Measurements from ENCODE around the gene CCDC180.
"Not testable (repeated sequence)": the region's sequence is repeated elsewhere in the genome, so short reads cannot be mapped to it uniquely, and the experiment has no call there.

The CCDC180 gene

DNA sequence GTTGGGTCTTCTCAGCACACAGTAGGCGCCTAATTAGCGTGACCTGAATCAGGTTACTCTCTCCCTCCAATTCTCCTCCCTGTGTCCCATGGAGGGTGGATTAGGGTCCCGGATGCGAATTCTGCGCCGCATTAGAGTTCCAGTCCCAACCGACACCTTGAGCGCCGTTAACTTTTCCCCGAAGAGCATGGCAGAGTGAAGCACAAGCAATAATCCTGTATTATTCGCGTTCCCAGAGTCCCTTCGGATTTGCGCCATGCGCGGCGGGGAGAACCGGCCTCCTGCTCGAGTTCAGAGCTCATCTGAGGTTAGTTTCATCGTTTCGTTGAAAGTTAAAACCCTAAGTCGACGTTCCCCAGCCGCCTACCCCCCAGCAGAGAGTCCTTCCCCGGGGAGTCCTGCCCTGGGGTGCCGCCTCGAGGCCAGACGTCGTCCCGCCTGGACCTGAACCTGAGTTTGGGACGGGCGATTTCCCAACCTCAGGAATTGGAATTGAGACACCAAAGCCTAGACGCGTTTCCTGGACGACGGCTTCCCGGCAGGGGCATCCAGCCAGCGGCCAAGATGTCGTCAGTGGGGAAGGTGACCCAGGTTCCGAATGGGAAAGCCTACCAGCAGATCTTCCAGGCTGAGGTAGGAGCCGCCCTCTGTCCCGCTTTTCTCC, at the start of gene CCDC180:
TSS of gene CCDC180 (plus strand) at position 160 of the 664 bp plus-strand sequence. CDS start at position 565, 405 bp downstream.
- DNase-seq = no peak

DNA sequence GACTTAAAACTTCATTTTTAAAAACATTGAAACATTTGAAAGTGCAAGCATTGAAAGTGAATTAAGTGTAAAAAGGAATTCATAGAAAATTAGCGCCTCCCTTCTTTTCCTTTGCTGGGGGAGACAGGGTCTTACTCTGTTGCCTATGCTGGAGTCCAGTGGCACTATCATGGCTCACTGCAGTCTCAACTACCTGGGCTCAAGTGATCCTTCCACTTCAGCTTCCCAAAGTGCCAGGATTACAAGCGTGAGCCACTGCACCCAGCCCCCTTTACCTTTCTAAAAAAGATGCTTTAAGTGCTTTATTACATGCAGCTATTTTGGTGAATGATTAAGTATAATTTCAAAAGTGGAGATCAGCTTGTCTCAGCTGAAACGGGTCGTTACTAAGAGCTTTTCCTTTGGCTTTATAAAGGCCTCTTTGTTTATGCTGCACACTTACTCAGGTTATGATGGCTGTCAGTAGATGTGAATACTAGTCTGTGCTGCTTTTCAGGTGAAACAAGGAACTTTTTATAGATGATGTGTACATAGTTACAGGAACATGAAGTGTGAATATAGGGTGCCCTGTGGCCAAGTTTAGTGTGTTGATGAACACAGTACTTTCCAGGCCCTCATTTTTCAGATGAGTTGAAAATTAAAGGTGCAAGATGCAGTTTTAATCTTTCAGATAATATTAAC, 47.5 kb upstream of the CCDC180 start:
- not testable (repeated sequence) for DNase-seq

DNA sequence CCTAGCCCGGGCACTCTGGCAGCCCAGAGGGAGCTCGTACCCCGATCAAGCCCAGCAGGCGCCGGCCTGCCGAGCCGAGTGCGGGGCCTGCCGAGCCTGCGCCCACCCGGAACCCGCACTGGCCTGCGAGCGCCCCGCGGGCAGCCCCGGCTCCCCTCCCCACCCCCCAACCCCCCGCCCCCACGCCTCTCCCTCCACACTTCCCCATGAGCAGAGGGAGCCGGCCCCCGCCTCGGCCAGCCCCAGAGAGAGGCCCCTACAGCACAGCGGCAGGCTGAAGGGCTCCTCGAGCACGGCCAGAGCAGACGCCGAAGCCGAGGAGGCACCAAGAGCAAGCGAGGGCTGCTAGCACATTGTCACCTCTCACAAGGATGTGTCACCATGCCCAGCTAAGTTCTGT, 36.2 kb upstream of the CCDC180 start:
- DNase-seq = no peak

DNA sequence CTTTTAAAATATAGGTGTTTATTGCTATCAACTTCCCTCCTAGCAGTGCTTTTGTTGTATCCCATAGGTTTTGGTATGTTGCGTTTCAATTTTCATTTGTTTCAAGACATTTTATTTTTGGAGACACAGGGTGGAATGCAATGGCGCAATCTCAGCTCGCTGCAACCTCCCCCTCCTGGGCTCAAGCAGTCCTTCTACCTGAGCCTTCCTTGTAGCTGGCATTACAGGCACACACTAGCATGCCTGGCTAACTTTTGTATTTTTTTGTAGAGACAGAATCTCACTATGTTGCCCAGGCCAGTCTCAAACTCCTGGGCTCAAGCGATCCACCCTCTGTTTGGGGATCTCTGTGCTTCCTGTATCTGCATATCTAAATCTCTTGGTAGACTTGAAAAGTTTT, 35.4 kb upstream of the CCDC180 start:
- DNase-seq = no peak

DNA sequence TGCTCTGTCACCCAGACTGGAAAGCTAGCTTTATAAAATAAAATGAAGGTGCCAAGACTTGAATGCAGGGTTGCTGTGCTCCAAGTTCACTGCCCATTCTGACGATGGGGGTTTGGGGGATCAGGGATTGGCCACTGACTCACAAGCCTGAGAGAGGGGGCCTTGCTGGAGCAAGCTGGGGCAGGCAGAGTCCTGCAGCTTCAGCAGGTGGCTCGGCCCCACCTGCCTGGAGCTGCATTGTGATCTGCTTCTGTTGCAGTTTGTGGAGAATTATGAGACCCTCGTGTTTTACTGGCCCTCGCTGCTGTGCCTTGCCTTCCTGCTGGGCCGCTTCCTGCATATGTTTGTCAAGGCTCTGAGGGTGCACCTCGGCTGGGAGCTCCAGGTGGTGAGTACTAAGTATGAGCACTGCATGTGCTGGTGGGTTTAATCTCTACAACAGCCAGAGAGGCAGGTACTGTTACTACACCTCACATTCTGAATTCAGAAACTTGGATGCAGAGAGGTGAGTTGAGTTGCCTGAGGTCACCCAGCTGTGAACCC, 31.1 kb upstream of the CCDC180 start:
- no peak for DNase-seq

DNA sequence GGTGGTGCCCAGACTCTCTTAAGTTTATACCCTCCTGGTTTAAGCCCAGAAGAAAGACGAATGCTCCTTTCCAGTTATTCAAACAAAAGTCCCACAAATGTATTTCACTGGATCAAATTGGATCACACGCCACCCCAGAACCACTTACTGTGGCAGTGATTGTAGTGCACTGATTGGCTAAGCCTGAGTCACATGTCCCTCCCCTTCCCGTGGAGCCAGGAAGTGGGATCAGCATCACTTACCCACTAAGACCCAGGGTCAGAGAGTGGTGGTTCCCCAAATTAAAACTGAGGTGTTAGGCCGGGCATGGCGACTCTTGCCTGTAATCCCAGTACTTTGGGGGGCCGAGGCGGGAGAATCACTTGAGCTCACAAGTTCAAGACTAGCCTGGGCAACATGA, 29.5 kb upstream of the CCDC180 start:
- no peak for DNase-seq

DNA sequence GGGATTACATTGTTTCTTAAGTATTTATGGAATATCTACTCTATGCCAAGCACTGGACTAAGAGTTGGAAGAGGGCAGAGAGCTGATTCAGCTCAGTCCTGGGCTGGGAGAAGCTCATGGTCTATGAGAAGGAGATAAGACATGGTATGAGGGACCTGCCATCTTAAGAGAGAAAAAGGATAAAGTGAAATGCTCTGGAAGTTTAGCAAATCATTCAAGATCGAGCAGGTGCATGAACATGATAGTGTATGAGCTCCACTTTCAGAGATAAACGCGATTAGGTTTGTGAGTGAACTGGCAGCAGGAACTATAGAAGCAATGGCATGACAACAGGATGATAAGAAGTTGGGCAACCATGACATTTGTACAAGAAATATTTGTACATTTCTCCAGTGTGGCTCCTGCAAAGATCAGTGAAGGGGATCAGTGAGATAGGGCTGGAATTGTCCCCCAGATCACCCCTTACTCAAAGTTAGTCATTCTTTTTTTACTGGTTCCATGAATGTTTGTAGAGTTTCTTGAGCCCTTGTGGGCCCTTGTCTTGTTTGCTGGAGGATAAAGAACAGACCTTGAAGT, 26.6 kb upstream of the CCDC180 start:
- no peak for DNase-seq

DNA sequence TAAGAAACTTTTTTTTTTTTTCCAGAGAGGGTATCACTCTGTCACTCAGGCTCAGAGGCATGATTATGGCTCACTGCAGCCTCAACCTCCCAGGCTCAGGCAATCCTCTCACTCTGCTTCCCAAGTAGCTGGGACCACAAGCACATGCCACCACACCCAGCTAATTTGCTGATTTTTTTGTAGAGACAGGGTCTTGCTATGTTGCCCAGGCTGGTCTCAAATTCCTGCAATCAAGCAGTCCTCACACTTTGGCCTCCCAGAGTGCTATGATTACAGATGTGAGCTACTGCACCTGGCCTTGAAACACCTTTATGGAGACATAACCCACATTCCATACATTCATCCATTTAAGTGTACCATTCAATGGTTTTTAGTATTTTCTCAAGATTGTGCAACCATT, 23.7 kb upstream of the CCDC180 start:
- DNase-seq = no peak

DNA sequence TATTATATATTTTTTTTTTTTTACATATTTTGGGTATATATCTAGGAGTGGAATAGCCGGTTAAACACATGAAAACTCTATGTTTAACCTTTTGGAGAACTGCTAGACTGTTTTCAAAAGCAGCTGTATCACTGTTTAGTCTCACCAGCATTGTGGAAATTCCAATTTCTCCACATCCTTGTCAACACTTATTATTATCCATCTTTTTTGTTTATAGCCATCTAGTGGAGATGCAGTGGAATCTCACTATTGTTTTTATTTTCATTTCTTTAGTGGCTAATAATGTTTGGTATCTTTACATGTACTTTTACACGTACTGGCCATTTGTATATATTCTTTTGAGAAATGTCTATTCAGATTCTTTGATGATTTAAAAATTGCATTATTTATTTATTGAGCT, 22.7 kb upstream of the CCDC180 start:
- peak; percentile 4 for DNase-seq

DNA sequence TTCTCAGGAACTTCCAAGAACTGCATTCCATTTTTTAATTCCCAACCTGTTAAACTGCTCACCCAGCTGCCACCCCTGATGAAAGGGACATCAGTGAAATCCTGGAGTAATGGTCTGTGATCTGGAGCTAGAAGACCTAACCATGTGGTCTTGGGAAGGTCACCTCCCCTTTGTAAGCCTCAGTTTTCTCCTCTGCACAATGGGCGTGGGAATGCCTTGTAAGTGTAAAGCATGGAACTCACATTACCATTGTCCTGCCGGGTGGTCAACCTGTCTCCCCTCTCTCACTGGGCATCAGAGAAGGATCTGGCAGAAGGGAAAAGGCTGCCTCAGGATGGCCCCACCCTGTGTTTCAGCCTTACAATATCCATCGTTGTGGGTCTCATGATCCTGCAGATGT, 15.3 kb upstream of the CCDC180 start:
- no peak for DNase-seq

DNA sequence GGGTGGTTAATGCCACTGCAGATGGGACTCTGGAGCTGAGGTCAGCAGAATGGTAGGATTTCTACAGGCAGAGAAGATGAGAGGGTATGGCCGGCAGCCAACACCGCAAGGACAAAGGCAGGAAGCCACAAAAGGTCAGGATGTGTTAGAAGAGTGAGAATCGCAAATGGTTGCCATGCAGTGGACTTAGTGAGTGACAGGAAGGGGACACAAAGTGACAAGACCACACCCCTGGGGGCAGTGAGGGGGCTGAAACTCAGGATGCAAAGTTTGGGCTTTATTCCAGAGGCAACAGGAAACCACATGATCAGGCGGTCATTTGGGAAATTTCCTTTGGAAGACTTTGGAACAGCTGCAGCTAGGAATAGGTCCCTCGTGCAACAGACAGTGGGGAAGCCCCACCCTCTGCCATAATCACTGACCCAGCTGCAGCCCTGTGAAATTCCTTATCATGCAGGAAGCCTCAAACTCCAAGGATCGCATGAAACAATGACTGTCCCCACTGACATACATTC, 14.2 kb upstream of the CCDC180 start:
- DNase-seq = no peak

DNA sequence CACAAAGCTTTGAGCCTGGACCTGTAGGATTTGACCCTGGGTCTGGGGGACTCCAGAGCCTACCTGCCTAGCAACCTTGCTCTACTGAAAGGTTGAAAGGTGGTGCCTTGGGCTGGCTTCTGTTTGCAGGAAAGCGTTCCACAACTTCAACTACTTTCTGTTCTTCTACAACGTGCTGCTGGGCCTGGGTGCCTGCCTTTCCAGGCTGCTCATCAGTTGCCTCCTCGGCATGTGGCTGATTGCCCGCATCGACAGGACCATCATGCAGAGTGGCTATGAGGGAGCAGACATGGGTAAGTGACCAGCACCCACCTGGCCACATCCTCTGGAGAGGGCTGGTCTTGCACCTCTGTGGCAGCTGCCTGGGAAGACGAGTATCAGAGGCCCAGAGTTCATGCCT, 13.6 kb upstream of the CCDC180 start:
- no peak for DNase-seq

DNA sequence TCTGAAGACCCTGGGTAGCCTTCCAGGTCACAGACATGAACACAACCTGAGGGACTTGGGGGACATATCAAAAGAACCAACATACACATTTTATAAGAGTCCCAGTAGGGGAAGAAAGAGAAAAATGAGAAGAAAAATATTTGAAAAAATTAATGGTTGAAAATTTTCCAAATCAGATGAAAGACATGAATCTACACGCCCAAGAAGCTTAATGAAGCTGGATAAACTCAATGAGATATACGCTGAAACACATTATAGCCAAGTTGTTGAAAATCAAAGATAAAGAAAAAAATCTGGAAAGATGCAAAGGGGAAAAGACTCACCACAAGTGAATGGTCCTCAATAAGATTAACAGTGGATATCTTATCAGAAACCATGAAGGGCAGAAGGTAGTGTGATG, 9.6 kb upstream of the CCDC180 start:
- DNase-seq = no peak

DNA sequence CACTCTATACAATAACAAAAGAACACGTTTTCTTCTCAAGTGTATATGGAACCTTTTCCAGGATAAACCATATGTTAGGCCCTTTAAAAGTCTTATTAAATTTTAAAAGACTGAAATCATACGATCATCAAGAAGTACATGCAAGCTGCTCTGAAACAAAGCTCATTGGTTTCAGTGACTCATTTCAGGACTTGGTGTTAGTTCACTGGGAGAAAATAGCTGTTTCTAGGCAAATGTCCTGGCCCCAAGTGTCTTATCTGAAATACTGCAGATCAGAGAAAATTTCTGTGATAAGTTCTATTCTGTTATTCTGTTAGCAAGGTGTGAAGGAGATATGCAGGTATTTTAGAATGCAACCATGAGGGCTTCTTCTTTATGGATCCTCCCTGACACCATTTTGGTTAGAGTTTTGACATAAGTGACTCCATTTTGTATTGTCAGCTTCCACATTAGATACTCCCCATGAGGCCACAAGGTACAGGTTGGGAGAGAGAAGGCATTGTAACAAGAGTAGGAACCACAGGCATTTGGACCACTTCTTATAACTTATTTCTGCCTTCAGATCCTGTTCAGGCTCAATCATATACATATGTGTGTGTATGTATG, 7.5 kb upstream of the CCDC180 start:
- no peak for DNase-seq

DNA sequence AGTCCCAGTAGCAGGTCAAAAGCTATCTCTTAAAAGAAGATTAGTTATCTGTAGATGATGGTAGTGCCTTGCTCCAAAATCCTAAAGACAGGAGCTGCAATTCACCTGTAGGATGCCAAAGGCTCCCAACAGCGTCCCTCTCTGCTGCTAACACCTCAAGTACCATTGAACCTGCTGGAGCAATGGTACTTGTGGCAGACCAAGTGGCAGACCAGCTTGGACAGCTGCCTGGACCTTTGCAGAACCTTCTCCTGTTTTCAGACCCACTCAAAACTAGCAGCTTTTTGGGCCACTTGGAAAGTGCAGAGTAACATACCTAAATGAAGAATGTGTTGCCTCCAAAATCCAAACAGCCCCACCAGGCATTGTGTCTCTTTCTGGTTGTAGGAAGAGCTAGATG, 6.9 kb upstream of the CCDC180 start:
- no peak for DNase-seq

DNA sequence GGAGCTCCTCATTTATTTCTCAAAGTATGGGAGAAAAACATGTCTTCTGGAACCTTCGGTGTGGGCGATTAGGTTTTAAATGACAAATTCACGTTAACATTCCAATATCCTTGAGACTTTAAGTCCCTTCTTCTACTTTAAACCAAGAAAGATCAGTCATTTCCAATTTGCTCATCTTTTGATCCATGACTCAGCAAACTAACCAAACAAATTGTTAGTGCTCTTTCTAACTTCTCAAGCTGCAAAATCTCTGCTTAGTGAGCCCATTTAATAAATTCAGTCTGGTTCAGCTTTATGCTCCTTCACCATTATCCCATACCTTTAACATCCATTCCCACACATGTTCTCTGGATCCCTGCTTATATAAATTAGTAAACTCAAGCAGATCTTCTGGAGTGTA, 5.5 kb upstream of the CCDC180 start:
- no peak for DNase-seq

DNA sequence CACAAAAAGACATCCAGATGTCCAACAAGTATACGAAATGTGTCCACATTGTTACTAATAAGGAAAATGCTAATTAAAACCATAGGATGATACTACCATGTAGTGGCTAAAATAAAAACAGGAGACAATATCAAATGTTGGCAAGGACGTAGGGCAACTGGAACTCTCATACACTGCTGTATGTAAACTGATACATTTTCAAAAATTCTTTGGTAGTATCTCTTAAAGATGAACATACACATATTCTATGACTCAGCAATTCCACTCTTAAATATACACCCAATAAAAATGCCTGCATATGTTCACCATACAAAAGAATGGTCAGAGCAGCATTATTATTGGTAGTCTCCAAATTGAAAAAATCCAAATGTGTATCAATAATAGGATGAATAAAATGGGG, 2.9 kb upstream of the CCDC180 start:
- DNase-seq = no peak

DNA sequence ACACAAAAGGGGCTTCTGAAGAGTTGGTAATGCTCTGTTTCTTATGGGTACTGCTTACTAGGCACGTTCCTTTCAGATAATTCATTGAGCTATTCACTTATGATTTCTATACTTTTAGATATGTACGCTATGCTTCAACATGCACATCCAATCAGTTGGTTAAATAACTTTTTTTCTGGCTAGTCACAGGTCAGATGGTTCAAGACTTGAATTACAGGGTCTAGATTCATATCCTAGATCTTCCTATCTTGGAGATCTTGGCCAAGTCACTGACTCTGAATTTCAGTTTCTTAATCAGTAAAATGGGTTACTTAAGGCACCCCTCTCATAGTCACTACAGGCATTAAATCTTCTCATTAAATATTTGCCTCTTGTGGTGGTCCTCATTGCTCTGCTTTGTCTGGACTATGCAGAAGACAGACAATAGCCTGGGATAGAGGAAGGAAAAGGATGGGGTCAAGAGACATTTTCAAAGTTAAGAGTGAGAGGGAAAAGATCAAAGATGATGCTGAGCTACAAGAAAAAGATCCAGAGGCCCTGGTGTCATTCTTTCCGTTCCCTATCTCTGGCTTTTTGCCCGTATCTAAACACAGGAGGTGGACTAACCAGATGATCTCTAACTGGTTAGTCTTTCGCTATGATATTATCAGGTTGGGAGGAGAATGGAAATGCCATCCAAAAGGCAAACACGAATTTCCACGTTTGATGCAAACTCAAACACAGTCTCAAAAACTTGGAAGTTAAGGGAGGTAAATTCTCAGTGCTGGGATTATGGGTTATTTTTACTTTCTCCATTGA, 1.8 kb upstream of the CCDC180 start:
- no peak for DNase-seq

DNA sequence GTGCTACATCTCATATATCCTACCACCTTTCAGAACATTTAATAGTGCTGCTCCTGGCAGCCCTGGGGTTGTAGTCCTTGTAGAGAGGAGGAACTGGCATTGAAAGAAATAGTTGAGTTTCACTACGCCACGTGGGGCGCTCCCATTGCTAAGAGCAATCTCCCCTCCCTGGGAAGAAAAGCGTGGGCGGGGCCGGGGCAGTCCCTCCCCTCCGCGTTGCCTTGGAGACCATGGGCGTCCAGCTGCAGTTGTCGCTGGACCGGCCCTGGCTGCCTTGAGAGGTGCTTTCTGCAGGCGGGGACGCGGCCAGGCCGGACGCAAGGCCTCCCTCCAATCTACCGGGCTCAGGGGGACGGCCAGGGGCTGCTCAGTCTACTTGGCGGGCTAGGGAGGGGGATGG, 368 bp upstream of the CCDC180 start:
- DNase-seq = peak; percentile 67

DNA sequence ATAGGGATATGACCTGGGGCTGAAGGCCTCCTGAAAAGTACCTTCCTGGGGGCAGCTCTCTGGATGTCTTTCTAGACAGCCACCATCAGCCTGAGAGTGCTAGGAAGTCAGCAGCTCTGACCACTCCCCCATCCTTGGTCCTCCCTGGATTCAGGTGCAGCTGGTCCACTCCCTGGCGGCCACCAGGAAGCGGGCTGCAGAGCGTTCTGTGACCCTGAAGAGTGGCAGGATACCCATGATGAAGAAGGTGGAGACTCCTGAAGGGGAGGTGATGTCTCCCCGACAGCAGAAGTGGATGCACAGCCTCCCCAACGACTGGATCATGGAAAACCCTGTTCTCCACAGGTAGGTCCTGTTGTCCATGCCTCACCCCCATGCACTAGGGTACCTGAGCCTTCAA, 1.8 kb downstream of the CCDC180 start:
- DNase-seq = no peak

DNA sequence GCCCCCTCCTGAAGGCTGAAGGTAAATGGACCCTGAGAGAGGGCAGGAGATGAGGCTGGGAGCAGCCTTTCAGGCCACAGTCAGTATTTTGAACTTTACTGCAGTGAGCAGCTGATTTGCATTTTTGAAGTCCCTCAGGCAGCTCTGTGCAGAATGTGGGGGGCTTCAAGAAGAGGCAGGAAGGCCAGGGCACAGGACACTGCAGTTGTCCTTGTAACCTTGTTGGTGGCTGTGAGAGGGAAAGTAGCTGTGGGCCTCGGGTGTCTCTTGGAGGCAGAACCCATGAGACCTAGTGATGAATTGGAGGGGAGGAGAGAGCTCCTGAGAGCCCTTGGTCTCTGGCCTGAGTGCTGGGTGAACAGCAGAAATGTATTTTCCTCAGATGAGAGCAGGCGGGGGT, 2.6 kb downstream of the CCDC180 start:
- no peak for DNase-seq

DNA sequence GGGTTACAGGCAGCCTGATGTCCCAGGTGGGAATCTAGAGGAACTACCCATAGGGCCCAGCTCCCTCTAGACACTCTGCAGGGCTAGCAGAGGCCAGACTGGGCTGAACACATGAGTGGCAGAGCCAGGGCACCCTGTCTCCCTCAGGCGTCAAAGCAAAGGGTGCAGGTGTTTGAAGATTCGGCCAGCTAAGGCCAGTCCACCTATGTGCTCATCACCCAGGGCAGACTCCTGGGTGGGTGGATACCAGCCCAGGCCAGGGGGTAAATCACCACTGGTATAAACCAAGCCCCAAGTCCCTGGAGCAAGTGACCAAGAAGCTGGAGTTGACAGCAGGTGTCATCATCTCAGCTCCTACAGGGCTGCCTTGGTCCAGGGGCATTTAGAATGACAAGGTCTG, 3.4 kb downstream of the CCDC180 start:
- DNase-seq = no peak
